H1 (cell line): ENCODE data around the gene SLC9A7. TPM values are rescaled to one million over a fixed set of nuclear protein-coding genes. Genes with fewer than 3 reads are reported as not detected.

Experiments
- RXRA ChIP-seq: IDR thresholded peaks from 2 replicates; pipeline ENCODE4 v1.6.1; 2011; ENCODE audit warnings: low read depth, mild to moderate bottlenecking, low read length, moderate library complexity; ENCODE audit not compliant: insufficient read depth
- polyA plus RNA-seq, 7 experiments: library from polyadenylated mRNA; depleted of rRNA in 3 of 7; stranded (reverse) in 5 of 7; unstranded in 2 of 7; fragments of >200 nt in 5 of 7; fragments of 200-250 nt in 2 of 7; gene quantifications; 1 replicate in 5 of 7; 2 replicates in 1 of 7; 4 replicates in 1 of 7; pipeline versions ENCODE4 v1.2.1 to v1.2.3, GENCODE V29; 2011 to 2013; ENCODE audit warnings: missing spikeins in 2 of 7, mixed read lengths in 2 of 7
- total RNA-seq: library from RNA; stranded (reverse); fragmentation: NEBNext Ultra II Directional; extraction: Animal tissue kit (Norgen Biotek cat#: 25700); gene quantifications from 2 replicates; pipeline ENCODE4 v1.2.1, GENCODE V29; 2021

The SLC9A7 gene
- total and polyA plus RNA-seq, 2 of the 8 experiments (the other 6 are each of a cell fraction or from before 2014, with no cell fraction given) = 6.7 to 17.2 TPM

DNA sequence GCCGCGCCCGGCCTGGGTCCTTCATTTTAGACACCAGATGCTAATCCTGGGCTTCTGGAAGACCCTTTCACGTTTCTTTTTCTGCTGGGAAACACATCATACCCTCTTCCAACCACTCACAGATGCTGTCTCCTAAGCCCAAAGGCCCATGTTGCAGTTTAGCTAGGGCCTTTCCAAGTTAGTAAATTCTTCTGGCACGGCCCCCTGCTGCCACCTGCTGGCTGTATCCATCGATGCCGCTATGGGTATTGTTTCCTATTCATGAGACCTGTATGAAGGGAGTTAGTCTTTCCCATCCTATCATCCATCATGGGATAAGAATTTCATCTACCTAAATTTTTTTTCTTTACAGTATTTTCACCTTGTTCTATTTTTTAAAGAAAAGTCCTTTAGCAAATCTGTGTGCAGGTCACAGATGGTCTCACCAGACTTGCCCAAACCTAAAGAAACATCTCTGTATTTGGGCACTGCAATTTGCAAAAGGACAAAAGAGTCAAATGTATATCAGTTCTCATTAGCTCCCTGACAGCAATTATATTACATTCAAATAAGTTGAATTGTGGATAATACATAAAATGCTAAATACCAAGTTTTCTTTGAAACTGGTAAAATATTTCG lies 37.8 kb upstream of the SLC9A7 start (continued):
- no peak for TF ChIP-seq RXRA
